HG03135 (cell line): Measurements from ENCODE around the gene SLC13A5.
"Not testable (repeated sequence)": the region's sequence is repeated elsewhere in the genome, so short reads cannot be mapped to it uniquely, and the experiment has no call there.

Experiments
- ATAC-seq: cut with Tn5 transposase; IDR thresholded peaks from one replicate; pipeline ENCODE4 v1.9.1; 2021; ENCODE audit warnings: mild to moderate bottlenecking, moderate library complexity; ENCODE audit not compliant: unreplicated experiment

The SLC13A5 gene

DNA sequence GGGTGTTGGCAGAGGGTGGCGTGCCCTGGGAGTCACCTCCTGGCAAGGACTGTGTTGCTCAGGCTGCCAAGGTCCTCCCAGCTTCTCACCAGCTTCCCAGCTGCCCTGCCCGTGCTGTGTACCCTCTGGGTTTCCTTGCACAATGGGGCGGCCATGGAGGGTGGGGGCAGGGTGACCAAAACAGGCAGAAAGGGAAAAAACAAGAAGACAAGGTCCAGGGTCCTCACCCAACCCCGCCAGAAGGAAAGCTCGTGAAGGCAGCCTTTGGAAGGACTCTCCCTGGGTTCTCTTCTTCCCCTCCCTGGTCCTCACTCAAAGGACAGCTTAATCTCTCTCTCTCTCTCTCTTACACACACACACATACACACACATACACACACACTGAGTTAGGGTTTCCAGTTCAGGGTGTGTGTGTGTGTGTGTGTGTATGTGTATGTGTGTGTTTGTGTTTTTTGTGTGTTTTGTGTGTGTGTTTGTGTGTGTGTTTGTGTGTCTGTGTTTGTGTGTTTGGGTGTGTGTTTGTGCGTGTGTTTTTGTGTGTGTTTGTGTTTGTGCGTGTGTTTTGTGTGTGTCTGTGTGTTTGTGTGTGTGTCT, 2.0 kb downstream of the SLC13A5 start:
- no peak for ATAC-seq

DNA sequence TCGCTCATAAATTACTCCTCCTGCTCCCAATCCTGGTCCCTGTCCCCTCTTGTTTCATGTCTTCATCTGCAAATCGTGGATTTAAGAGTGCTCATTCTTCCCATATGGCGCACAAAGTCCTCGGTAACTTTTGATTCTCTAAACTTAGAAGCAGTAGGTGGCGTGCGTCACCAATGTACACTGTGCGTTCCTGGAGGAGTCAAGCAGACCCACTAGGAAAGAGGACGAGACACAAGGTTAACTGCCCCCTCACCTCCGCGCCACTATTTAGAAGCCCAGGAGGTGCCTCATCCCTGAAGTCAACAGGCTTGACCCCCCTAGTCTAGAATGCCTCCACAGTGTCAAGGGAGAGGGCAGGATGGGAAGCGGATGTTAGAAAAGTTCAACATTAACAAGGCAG, 2.9 kb downstream of the SLC13A5 start:
- no peak for ATAC-seq

DNA sequence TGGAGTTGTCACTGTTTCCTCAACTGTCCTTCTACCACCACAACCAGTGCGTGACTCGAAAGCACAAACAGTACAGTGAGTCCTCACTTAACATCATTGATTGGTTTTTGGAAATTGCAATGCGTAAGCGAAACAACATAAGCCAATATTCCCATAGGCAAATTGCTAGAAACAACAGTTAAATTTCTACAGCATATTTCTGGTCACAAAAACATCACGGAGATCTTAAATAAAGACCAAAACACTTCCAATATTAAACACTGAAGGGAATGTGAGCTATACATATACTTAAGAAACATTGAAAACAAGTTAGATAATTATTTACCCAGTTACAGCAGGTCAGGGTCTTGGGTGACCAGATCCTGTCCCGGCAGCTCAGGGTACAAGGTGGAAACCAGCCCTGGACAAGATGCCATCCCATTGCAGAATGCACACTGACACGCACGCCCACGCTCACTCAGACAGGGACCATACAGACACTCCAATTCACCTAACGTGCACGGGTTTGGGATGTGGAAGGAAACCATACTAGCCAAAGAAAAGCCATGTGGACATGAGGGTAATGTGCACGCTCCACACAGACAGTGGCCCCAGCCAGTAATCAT, 4.7 kb downstream of the SLC13A5 start:
- no peak for ATAC-seq

DNA sequence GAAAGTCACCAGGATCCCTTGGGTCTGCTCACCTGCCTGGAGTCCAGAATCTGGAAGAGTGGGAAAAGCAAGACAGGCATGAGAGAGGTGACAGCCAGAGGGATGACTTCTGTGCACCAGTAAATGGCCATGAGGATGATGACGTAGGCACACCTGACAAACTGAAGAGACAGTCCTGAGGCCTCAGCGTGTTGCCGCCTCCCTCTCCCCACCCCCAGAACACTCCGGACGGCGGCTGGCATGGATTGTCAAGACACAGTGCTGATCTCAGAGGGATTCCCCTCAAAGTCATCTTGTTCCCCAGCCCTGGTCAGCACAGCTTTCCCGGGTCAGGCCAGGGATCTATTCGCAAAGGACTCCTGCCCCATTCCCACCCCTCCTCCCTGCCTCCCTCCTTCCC, 6.2 kb downstream of the SLC13A5 start:
- no peak for ATAC-seq

DNA sequence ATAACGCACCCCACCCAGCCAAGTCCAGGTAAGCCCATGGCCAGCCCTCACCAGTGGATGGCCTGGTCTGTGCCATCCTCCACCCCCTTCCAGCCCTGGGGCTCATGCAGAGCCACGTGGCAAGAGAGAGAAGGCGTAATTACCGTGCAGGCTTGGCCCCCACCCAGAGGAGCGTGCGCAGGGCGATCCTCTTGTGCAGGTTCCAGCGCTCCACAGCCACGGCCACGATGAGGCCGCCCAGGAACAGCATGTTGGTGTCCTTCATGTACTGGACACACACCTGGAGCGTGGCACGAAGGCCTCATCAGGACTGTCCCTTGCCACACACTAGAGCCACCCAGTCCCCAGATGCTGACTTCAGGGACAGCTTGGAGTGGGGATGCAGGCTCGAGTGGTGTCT, 6.7 kb downstream of the SLC13A5 start:
- no peak for ATAC-seq

DNA sequence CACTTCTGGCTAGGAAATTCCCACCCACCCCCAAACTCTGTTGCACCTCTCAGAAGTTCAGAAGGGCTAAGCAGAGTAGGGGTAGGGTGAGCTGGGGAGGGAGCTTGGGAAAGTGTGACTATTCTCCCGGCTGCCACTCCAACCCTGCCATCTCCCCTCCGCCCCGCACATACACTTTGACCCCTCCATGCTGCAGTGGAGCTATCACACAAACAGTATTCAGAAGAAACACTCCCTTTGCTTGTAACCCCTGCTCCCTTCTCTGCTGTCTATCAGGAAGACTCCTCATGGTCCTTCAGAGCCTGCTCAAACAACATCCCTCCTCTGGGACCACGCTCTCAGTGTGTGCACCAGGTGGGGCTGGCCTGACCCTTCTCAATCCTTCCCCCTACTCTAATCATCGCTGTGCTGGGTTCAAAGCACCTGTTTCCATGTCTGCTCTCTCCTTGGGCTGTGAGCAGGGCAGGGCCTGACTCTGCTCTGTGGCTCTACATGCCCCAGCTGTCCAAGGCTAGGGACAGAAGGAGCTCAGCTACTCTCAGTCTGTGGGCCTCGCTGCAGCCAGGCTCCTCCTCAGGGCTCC, 8.6 kb downstream of the SLC13A5 start:
- ATAC-seq, result no peak

DNA sequence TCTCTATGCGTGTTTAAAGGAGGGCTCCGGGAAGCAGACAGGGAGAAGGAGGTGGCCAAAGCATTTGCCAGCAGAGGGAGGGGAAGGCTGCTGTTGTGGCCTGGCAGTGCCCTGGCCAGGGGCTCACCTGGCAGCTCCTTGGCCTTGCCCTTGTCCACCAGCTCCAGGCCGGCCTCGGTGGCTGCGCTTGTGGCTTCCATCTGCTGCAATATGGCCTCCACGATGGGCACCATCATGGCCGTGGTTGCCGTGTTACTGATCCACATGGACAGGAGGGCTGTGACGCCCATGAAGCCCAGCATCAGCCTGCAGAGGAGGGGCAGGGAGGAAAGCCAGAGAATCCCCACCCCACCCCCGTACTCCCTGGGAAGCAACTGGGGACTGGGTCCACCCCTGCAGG, 9.4 kb downstream of the SLC13A5 start:
- ATAC-seq, result no peak

DNA sequence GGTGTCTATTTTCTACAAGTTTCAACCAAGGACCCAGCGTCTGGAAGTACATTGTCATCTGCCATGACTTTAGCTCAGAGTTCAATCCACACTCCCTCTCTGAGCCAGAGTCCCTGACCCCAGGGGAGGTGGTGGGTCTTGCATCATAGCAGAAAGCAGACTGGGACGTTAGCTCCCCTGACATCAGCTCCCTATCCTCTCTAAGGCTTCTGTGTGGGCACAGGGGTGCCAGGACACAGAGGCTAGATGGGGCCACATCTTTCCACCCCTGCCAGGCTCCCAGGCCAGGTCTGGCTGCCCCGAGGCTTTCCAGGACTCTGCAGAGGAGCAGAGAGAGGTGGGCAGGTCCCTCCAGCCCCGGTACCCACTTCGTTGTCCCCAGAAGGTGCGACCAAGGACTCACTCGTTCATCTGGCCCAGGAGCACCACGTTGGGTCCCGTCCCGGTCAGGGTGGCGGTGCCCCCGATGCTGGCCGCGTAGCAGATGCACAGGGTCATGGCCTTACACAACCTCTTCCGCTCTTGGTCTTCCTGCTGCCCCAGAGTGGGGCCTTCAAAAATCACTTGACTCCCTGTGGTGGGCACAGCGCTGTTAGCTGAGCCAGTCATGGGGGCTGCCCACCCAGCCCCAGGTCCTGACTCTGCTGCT, 10.5 kb downstream of the SLC13A5 start:
- no peak for ATAC-seq

DNA sequence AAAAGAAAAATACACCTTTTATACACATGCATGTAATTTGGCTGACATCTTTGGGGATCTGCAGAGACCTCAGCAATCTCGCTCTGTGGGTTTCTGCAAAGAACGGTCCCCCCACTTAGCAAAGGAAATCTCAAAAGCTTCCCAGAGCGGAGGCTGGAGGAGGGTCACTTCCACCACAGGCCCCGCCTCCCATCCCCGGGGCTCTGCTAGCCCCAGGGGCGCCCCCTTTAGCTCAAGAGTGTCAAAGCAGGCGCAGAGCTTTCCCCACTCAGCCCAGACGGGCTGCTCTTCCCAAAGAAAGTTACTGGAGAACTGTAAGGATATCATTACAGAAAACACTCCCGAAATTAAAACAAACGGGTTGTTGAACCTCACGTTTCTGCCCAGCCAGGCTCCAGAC, 11.4 kb downstream of the SLC13A5 start:
- ATAC-seq, result no peak

DNA sequence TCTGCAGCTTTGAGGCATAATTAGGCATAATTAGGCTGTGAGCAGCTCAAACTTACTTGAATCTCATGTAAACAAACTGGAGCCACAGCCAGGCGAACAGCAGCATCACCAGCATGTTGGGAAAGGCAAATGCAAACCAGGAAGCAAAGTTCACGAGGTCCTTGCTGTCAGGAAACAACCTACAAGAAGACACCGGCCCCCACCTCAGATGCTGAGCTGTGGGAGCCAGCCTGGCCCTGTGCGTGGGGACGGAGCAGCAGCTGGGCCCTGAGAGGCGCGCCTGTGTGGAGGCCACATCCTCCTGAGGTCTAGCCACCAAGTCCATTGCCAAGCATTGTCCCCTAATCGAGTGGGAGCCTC, 12.2 kb downstream of the SLC13A5 start:
- ATAC-seq, result no peak

DNA sequence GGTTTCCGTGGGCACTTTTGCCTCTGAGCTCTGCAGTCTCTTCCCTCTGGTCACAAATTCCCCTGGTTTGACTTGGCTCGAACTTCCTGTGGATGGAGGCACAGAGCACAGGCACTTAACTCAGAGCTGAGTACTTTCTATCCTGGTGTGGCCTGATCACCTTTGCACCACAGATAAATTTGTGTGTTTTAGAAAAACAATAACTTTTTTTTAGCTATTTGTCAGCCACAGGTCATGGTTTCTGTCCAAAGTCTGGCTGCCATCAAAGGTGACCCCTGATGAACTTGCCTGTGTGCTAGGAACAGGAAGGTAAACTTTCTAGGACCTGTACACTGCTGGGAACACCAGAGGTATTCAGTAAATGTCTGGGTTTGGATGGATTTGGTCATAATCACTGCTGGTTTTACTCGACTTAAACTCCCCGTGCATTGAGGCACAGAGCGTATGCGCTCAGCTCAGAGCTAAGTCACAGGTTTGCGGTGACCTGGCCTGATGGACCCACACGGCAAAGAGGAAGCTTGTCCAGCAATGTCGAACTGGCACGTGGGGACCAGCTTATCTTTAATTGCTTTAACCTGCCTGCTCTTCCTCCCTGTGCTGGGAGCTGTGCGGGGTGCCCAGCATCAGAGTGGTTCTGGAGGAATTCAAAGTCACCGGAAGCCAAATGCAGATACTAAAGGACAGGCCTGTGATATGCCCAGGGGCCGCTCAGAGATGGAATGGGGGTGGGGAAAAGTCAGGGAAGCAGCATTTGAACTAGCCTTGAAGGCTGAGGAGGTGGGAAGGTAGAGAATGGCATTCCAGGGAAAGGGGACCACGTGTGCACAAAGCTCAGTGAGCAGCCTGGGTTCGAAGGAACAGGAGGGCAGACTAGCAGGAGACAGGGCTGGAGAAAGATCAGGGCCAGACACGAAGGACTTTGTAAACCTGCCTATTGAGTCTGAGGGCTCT, 12.9 kb downstream of the SLC13A5 start:
- no peak for ATAC-seq

DNA sequence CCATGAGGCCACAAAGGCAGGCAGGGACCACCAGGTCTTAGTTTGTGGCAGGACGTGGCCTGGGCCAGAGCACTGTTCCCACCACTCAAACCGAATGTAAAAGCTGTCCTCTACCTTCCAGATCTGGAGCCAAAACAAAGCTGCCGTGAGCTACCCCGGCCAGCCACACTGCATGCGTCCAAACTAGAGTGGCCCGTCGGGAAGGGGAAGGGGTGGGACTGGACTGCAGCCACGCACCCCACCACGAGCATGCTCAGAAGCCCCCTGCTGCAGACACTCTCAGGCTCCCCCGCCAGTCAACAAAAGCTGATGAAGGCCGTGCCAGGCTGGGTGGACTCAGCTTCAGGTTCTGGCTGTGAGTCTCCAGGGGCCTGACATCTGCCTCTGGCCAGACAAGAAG, 15.2 kb downstream of the SLC13A5 start:
- ATAC-seq, result no peak

DNA sequence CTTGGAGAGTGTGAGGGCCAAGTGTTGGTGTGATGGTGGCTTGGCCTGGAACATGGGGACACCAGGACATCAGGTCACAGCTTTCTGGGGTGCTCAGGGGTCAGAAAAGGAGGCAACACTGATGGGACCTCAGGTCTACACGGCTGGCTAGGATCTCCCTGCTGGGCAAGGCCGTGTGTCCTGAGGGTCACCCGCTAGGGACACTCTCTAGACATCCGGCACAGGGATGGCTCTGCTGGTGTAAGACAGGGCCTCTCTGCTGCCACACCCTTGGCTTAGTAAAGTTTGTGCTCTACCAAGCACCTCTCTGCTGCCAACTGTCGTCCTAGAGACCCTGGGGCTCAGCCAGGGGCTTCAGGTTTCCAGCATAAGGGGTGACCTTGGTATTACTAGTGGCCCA, 16.3 kb downstream of the SLC13A5 start:
- ATAC-seq, result no peak

DNA sequence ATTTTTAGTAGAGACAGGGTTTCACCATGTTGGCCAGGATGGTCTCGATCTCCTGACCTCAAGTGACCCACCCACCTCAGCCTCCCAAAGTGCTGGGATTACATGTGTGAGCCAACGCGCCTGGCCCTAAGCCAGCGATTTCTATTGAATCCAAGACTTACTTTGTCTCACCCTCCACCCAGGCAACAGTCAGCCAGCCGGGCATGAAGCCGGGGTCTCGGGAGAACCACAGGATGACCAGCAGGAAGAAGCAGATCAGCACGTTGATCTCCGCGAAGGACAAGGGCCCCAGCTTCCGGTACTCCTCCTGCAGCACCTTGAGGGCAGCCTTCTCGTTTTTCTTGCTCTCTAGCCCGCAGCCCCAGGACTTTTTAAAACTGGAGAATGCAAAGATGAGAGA, 17.6 kb downstream of the SLC13A5 start:
- no peak for ATAC-seq

DNA sequence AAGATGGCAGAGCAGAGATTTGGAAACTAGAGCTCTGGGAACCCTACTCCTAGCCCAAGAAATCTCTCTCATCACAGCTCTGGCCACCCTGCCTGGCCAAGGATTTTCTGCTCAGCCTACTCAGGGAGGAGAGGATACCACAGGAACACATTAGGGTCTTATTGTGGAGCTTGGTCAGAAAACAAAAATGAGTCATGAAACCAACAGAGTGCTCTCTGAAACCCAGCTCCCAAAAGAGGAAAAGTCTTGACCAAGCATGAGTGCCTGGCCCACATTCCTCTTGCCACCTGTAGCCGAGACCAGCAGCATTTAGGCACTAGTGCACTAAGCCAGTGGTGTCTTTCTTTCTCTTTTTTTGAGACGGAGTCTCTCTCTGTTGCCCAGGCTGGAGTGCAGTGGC, 18.1 kb downstream of the SLC13A5 start:
- ATAC-seq, result no peak

DNA sequence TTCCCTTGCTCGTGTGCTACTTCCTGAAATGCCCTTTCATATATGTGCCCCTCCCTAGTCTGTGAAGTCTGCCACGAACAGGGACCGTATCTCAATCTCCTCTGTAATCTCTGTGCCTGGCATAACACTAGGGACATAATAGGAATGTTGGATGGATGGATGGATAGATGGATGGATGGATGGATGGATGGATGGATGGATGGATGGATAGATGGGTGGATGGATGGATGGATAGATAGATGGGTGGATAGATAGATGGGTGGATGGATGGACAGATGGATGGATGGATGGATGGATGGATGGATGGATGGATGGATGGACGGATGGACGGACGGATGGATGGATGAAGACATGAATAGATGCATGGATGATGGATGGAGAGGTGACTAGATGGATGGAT, 21.2 kb downstream of the SLC13A5 start:
- ATAC-seq, result not testable (repeated sequence)

DNA sequence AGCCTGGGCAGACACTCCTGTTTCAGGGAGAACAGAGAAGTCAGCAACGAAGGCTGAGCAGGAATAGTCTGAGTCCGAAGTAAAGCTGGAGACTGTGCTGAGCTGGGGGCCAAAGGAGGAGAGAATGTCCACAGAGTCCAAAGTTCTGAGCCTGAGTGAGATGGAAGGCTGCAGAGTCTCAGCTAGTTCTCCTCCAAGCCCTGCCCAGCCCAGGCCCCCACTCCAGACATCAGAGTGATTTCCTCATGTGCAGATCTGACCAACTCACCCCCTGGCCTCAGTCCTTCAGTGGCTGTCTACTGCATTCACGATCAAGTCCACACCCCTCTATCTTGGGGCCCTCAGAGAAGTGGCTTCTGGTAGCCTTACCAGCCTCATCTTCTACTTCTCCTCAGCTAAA, 21.6 kb downstream of the SLC13A5 start:
- ATAC-seq, result no peak

DNA sequence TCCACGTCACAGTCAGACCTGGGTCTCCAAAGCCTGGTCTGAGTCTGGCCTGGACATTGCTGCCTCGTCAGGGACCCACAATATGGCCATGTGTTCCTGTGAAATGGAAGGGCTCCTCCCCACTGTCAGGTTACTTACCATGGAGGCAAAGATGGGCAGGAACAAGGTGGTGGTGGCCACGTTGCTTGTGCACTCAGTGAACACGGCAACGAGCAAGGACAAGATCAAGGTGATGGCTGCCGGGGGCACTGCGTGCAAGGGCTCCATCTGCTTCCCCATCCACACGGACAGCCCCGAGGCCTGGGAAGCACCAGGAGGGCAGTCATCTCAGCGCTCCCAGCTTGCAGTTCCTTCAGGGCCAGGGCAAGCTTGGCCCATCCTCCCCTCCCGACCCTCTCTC, 22.5 kb downstream of the SLC13A5 start:
- no peak for ATAC-seq

DNA sequence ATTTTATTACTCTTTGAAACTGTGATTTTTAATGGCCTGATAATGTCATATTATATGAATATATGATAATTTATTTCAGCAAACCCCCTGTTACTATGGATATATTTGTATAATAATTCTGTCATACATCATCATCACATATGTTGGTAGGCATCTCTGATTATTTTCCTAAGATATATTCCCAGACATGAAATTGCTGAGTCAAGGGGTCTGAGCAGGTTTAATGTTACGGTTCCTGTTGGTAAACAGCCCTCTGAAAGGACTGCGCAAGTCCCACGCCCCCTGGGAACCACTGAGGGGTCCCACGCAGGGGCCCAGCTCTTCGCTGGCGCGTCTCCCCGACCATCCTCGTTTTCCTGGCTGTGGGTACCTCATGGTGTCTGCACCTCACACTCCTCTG, 24.2 kb downstream of the SLC13A5 start:
- ATAC-seq, result no peak

DNA sequence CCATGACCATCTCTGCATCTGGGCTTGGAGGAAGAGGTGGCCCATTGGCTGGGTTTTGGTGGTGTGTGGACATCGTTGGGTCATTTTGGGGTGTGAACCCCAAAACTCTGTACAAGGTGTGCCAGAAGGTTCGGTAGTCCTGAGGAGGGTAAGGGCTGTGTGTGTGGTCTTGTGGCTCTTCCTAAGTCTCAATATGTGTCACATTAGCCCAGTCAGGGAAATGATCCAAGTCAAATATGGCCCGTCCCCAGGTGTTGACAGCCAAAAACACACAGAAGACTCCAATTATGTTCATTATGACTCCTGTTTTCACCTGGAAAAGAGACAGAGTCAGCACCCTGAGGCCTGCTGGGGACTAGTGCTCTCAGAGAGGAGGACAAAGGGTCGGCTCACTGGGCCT, 27.1 kb downstream of the SLC13A5 start:
- ATAC-seq, result no peak
